CD4-positive, alpha-beta T cell treated with Interleukin-6 for 4 hours (primary cell): ENCODE measurements around the gene SRPRA.

Experiments used
- DNase-seq: peaks from one replicate; pipeline ENCODE4 v3.0.0-alpha.2; 2020; ENCODE audit warnings: mixed read lengths

Gene SRPRA

DNA sequence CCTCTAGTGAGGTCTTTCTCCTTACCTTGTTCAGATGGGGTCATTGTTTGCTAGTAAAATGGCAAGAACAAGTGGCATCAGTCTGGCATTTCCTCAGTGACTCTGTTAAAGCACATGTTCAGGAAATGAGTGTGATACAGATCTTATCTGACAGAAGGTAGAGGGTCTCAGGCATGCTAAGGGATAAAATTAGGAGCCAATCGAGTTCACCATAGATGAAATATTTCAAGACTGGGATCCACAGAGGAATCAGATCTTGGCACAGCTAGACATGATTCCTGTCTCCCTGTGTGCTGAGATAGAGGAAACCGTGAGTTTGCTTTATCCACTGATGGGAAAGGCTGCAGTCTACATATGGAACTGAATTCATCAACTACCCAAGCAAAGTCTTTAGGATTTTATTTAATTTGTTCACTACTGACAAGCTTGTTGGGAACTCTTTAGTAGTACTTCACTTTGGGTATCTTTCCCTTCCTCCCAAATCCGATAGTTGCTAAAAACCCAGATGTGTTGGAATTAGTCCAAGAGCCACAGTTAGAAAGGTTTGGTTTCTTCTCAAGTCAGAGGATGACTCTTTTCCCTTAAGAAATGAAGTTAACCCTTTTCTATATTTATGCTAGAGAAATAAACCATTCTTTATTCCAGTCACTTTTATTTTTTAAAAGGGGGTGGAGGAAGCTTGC lies 38.7 kb downstream of the SRPRA start:
- DNase-seq, result no peak

DNA sequence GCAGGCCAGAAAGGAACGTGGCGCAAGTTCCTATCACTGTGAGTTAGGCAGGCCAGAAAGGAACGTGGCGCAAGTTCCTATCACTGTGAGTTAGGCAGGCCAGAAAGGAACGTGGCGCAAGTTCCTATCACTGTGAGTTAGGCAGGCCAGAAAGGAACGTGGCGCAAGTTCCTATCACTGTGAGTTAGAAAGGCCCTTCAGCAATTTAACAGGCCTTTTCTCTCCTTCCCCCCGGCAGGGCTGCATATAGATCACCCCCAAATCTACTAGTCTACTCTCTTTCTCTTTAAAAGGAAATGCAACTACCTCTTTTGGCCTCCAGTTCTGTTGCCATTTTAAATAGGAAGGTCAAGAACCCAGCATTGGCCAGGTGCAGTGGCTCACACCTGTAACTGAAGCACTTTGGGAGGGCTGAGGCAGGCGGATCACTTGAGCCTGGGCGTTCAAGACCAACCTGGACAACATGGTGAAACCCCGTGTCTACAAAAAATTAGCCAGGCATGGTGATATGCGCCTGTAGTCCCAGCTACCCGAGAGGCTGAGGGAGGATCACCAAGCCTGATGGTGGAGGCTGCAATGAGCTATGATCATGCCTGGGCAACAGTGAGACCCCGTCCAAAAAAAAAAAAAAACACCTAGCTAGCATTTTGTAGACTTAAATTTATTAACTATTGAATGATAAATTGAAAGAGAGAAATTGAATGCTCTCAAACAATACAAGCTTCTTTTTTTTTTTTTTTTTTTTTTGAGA lies 42.2 kb downstream of the SRPRA start:
- no peak for DNase-seq

DNA sequence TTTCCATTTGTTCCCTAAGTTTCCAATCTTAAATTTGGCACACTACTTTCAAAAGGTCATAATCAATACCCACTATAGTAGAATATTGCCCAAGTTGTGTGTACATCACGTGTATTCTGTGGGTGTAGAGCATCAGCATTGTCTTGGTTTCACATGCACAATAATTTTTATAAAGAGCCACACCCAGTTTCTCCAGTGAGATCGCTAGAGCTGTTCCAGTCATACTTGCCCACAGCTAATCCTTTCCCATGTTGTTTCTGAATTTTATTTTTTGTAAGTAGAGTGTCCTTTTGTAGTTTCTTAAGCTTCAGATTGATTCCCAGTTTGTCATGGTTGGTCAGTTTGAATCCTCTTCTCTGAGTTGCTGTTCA lies 43.4 kb downstream of the SRPRA start:
- DNase-seq, result no peak

DNA sequence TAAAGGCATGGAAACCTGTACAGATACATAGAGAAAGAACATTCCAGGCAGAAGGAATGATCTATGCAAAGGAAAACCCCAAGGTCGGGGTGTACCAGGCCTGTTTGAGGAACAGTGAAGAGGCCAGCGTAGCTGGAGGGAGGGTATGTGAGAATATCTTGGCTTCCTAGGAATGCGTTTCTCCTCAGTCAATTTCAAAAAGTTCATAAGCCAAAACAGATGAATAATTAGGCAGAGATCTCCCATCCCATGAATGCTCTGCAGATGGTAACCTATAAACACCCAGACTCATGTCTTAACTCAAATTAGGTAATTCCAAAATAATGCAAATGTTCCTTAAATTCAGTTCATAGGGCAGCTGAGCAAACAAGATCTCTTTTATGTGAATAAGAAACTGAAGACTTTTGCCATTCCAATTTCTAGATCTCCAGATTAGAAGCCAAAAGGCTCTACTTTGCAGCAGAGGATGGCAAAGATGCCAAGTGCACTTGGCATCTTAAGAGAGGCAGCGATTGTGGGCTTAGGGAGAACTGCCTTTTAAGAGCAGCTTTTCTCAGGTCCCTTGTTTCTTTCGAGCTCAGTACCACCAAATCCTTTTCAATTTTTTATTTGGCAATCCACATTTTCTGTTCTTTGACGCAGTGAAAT lies 43.9 kb downstream of the SRPRA start:
- no peak for DNase-seq

DNA sequence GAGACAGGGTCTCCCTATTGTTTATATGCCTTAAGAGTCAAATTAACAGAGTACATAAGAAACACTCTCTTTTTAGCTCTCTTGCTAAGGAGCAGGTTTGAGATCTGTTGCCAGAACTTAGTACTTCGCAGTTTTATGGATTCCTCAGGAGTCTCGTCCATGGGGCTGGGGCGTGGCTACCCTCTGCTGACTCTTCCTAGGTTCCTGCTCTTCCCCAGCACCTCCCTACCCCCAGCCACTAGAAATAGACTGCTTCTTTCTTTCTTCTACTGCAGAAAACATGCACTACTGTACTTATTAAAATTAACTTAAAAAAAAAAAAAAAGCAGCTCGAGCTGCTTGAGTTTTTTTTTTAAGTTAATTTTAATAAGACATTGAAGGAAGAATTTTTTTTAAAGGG lies 49.1 kb downstream of the SRPRA start:
- DNase-seq, result no peak

DNA sequence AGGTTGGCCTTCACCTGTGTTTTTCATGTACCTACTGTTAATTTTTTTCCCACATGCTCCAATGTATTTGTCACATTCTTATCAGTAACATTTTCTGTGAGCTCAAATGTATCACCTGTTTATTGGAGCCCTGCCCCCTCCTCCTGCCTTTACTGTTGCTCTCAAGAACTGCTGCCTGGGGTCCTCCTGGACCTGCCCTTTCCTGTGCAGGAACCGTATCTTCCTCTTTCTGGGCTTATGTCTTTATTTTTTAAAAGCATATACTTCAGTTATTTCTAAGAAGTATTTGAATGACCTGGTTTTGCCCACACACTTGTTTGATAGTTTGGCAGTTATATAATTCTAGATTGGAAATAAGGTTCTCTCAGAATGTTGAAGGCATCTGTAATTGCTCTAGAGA lies 51.2 kb downstream of the SRPRA start:
- DNase-seq, result no peak

DNA sequence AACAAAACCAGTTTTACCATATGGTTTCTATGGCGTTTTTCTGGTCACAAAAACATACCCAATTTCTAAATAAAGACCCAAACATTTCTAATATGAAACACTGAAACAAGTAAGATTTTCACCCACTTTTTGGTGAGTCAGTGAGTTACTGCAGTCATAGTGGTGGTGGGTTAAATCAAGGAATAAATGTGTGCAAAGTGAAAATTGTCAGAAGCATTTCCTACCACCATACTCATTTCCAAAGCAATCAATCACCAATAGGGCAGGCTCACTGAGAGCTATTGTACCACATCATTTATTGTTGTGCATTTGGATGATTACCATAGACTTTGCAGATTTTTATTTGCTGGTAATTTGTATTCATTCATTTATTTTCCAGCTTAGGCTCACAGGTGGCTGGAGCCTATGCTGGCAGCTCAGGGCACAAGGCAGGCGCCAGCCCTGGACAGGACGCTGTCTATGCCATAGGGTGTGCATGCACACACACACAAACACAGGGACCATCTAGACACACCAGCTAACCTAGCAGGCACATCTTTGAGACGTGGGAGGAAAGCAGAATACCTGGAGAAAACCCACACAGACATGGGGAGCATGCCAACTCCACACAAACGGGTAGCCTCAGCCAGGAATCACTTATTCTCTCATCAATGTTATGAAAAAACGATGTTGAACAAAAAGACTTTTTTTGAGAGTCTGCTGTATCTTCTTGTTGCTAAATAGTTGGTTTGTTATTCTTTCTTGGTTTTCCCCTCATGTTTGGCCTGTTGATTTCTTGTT lies 52.0 kb downstream of the SRPRA start:
- DNase-seq, result no peak

DNA sequence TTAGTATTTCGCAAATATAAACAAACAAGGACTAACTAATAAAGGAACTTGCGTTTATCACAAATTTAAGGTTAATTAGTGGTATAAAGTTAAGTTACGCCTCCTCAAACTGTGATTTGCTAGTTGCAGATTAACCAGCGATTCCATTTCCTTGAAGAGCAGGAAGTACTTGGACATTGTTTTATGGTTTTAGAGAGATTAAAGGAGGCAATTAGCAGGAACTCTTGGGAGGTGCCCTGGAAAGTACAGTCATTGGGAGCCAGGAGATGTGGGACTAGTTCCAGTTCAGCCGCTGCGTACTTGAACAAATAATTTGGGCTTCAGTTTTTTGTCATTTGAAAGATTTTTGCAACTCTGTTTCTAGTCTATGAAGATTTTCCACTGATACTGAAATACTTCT lies 53.9 kb downstream of the SRPRA start:
- DNase-seq, result no peak

DNA sequence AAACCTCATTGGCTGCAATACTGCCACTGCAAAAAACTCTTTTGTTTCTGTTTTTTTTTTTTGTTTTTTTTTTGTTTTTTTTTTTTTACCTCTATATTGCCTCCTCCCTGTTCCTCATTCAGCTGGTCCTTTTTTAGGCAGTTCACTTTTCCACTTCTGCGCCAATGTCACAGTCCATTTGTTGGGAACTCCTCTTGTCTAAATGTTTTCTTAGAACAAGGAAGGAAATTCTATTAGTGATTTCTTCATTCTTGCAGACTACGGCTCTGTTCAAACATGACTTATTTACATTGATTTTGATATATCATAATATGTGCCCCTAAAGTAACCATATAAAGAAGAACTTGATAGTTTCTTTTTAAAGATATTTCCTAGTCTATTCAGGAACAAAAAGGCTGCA lies 54.3 kb downstream of the SRPRA start:
- no peak for DNase-seq
